H1 (cell line): ENCODE data around the gene OTOGL.

Experiments
- RFX5 ChIP-seq: IDR thresholded peaks from 2 replicates; pipeline ENCODE4 v1.6.1; 2011; ENCODE audit warnings: low read depth, low read length, improper control_type of control experiment, borderline replicate concordance
- TF ChIP-seq, protein P1 (sequence below): IDR thresholded peaks from 2 replicates; pipeline ENCODE4 v1.6.1; 2012; ENCODE audit warnings: inconsistent platforms

DNA sequence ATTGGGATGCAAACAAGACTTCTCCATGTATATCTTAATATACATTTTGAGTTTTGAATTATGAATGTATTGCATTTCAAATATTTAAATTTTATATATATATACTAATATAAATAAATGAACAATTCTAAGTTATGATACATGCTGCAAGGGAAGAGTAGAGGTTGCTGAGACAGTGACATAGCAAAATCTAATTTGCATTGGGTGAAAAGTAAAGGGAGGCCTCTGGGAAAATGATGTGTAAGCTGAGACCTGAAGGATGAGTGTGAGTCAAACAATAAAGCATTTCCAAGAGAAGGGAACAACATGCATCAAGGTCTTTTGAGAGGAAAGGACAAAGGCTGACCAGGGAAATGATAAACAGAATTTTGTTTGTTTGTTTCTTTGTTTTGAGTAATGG is 281.8 kb downstream of the OTOGL start:
- TF ChIP-seq, protein P1, sequence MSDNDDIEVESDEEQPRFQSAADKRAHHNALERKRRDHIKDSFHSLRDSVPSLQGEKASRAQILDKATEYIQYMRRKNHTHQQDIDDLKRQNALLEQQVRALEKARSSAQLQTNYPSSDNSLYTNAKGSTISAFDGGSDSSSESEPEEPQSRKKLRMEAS, result no peak
- TF ChIP-seq RFX5, result no peak
